ENCODE data around the gene CHP2.

Gene CHP2

DNA sequence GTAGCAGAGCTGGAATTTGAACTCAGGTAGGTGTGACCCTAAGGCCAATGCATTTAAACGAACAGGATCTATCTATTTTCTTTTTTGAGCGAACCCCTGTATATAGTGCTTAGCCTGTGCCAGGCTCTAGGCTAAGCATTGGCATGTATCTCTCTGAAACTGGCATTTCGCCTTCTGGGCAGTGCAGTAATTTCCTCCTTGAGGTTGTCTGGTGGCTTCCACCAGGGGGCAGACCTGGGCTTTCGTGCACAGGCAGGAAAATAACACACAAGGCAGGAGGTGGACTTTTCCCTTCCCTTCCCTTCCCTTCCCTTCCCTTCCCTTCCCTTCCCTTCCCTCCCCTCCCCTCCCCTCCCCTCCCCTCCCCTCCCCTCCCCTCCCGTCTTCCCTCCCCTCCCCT lies 46.6 kb downstream of the CHP2 start:
- in situ Hi-C loops (cut with MboI; ENCODE audit: low sequenced_read_pairs): no loop called here

DNA sequence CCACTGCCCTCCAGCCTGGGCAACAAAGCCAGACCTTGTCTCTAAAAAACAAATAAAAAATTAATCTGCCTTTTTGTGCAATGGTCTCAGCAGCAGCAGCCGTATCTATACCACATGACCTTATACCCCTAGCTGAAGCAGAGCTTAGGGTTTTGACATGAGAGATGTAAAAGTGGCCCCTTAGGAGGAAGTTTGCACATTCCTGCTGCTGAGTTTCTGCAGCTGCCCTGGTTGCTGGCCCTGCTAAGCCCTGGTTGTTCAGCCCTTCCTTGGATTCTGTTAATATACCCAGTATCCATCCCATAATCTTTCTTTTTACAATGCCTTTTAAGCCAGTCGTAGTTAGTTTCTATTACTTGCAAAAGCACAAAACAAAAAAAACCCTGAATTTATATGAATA lies 48.0 kb downstream of the CHP2 start:
- in situ Hi-C loops (cut with MboI; ENCODE audit: low sequenced_read_pairs): no loop called here

DNA sequence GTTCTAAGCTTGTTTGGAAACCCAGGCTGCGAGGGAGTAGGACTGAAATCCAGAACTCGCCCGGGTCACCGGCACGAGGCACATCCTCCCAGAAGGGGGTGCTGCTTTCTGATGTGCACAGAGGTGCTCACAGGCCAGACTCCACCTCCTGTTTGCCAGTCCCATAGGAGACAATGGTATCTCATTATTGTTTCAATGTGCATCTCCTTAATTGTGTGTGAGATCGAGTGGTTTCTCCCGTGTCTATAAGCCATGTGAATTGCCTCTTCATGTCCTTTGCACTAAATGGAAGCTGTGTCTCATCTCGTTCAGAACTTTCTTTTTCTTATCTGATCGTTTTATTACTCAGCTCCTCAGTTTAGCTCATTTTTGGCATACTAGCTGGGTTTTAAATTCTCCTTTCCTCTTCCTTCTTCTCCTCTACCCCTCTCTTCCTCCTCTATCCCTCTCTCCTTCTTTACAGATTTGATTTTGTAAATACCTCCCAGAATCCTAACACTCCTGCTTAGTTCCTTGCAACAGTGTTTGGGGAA lies 48.8 kb downstream of the CHP2 start:
- in situ Hi-C loops (cut with MboI; ENCODE audit: low sequenced_read_pairs): no loop called here

DNA sequence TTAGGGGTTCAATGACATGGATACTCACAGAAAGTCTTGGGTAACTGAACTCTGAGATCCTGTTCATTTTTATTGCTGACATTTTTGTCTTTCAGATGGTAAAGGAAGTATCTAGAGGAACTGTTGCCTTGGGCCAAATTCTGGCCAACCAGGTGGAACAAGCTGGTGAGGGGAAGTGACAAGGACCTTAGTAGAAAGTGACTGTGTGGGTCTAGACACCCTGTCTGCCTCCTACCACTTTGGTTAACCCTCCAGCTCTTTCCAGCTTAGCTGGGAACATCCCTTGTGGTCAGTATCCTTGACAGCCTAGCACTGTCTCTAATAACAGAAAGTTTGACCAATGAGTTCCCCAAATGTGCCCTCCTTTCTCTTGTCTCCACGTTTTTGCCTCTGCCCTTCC lies 52.2 kb downstream of the CHP2 start:
- in situ Hi-C loops (cut with MboI; ENCODE audit: low sequenced_read_pairs): no loop called here
